HG02884 (cell line): ENCODE results near the gene MASP2.
"Not testable (repeated sequence)": the region's sequence is repeated elsewhere in the genome, so short reads cannot be mapped to it uniquely, and the experiment has no call there.

Source experiments
- ATAC-seq: cut with Tn5 transposase; IDR thresholded peaks from one replicate; pipeline ENCODE4 v1.9.1; 2021; ENCODE audit warnings: mild to moderate bottlenecking, moderate library complexity; ENCODE audit not compliant: unreplicated experiment

The MASP2 gene

GRCh38 chr1:11039351-11040104, 7.5 kb downstream of the MASP2 start:
- no peak for ATAC-seq

- ATAC-seq, result no peak
Measured at GRCh38 chr1:11037740-11038182, 9.3 kb downstream of the MASP2 start.

- ATAC-seq, result not testable (repeated sequence)
Measured at GRCh38 chr1:11037019-11037739, 9.9 kb downstream of the MASP2 start.

- ATAC-seq, result no peak
Measured at GRCh38 chr1:11031624-11032262, 15.3 kb downstream of the MASP2 start.

- no peak for ATAC-seq
Measured at GRCh38 chr1:11030865-11031264, 16.2 kb downstream of the MASP2 start.

GRCh38 chr1:11028018-11028417, 19.0 kb downstream of the MASP2 start:
- ATAC-seq, result no peak

GRCh38 chr1:11027316-11027715, 19.7 kb downstream of the MASP2 start:
- ATAC-seq, result no peak

GRCh38 chr1:11026903-11027302, 20.1 kb downstream of the MASP2 start:
- no peak for ATAC-seq

- ATAC-seq, result no peak
Measured at GRCh38 chr1:11026052-11026451, 21.0 kb downstream of the MASP2 start.

- ATAC-seq, result no peak
Measured at GRCh38 chr1:11025618-11026017, 21.4 kb downstream of the MASP2 start.

- no peak for ATAC-seq
Measured at GRCh38 chr1:11024874-11025203, 22.2 kb downstream of the MASP2 start.

- no peak for ATAC-seq
Measured at GRCh38 chr1:11024154-11024873, 22.7 kb downstream of the MASP2 start.

GRCh38 chr1:11023201-11023600, 23.8 kb downstream of the MASP2 start:
- ATAC-seq, result no peak

GRCh38 chr1:11019971-11020370, 27.1 kb downstream of the MASP2 start:
- no peak for ATAC-seq

GRCh38 chr1:11019358-11019757, 27.7 kb downstream of the MASP2 start:
- ATAC-seq, result not testable (repeated sequence)

- ATAC-seq, result no peak
Measured at GRCh38 chr1:11013160-11013531, 33.9 kb downstream of the MASP2 start.

- peak; percentile 82 for ATAC-seq
Measured at GRCh38 chr1:11012260-11013159, 34.5 kb downstream of the MASP2 start, which contains the start of gene TARDBP. TARDBP (plus strand) TSS chr1:11012654; CDS start chr1:11013728, 1,074 bp downstream.

- ATAC-seq, result no peak
Measured at GRCh38 chr1:11000526-11000925, 46.5 kb downstream of the MASP2 start.

GRCh38 chr1:10996100-10996499, 50.9 kb downstream of the MASP2 start:
- ATAC-seq, result no peak

- no peak for ATAC-seq
Measured at GRCh38 chr1:10992864-10993263, 54.2 kb downstream of the MASP2 start.
